Sigmoid colon (tissue), 4 donors: ENCODE measurements around the gene SLC39A11.

ENCODE experiments used
- CTCF ChIP-seq, 4 experiments: fragments of 450-650 bp in 3 of 4; fragments of 200-600 bp in 1 of 4; IDR thresholded peaks; one replicate each; pipeline ENCODE4 v1.5.1; 2016 to 2019; ENCODE audit warnings: antibody characterized with exemption in 4 of 4, mild to moderate bottlenecking in 3 of 4, moderate library complexity in 2 of 4
- POLR2AphosphoS5 ChIP-seq, 4 donors: sonication (generic); formaldehyde crosslinking; IDR thresholded peaks; one replicate each; pipeline ENCODE4 v1.6.1; 2017; ENCODE audit warnings: antibody characterized with exemption in 4 of 4

GRCh38 chr17:72671016-72671415 is 421.5 kb downstream of the SLC39A11 start:
- TF ChIP-seq POLR2AphosphoS5 (IDR thresholded peaks at IDR 0.05) (no peak), CTCF (IDR thresholded peaks at IDR 0.05) (no peak)
